HL-60/S4 treated with phorbol 12-myristate 13-acetate at 8.2 ng/mL for 4 days and 3 days (cell line): Measurements from ENCODE around the gene APMAP.

ENCODE experiments used
- in situ Hi-C: fragments of 300-500 bp; cut with MboI; formaldehyde crosslinking; loops from 2 replicates; pipeline ENCODE4 v1.15.0; 2022; ENCODE audit warnings: low sequenced_read_pairs

Gene APMAP

GRCh38 chr20:24991897-24992486, 559 bp downstream of the APMAP start:
- in situ Hi-C loops, result loop anchor here (10.0 to 25.0 kb wide), 2 partner anchors 73 to 420 kb away; partner anchors contain the start of gene GINS1

DNA sequence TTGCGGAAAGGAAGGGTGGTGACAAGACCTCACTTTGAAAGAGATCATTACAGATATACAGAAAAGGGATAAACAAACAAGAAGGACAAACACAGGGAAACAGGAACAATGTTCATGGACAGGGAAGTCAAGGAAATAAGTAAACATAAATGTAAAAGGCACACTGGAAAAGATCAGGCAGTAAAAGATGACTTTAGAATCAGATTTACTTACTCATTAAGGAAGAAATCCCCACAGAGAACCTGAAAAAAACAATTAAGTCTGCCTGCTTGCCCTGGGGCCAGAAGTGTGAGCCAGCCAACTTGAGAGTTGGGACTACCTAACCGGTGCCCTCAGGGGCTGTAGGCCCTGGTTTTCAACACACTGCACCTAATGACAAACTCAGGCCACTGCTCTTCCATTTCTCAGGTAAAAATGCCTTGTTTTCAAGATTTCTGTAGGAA, 1.7 kb downstream of the APMAP start:
- in situ Hi-C loops, result loop anchor here (10.0 to 25.0 kb wide), 2 partner anchors 74 to 421 kb away; partner anchors contain the start of gene GINS1

DNA sequence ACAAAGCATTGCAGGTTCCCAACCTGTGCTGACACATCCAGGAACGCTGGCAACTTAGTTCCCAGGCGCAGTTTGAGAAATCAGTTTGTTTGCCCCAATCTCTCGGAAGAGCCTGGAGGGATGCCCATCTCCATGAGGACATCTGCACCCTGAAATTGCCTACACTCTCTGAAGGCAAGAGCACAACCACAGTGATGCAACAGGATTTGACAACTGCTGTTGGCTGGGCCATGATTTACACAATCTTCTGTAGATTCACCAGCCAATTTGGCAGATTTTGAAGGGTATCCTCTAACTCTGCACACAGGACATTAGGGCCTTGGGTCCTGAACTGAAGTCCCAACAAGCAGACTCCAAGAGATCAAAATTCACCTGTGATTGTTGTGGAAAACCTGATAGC, 3.4 kb downstream of the APMAP start:
- in situ Hi-C loops, result loop anchor here (25.0 kb wide), 1 partner anchor 423 kb away; the partner anchor contains the start of gene GINS1

DNA sequence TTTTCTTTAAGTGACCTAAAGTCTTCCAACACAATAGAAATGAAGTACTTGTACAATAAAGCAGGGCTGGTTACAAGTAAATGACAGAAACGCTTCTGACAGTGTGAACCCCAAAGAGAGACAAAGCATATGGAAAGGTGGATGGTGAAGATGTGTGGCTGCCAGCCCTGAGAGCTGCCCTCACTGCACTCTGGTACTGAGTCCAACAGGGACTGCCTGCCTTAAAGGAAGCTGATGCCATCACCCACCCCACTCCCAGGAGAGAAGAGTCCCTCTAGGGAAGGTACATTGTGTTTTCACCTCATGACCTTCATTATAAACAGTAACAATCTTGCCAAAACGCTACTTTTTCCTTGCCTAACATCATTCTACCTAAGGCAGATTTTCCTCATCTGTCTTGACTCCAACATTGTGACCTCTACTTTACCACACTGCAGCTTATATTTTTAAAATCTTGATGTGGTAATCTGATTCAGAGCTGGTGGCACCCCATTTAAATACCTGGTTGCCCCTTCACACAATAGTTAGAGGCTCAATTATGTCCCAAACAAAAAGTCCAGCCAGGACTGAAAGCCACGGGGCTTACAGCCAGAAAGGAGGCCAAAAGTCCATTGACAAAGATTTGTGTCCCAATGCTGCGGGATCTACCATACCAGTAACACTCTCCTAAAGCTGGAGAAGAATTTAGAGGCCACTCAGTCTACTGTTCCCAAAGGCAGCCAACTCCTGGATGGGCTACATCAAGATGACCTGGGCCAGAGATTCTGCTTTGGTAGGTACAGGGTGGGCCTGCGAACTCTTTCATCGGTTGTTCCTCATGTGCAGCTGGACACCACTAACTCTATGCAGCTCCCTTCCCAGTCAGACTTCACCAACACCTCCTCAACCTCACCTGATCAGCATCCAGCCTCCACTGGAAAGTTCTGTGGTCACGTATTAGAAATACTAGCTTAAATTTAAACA, 4.4 kb downstream of the APMAP start:
- in situ Hi-C loops, result loop anchor here (25.0 kb wide), 1 partner anchor 424 kb away; the partner anchor contains the start of gene GINS1

- in situ Hi-C loops, result loop anchor here (25.0 kb wide), 1 partner anchor 425 kb away; the partner anchor contains the start of gene GINS1
Observed at GRCh38 chr20:24987244-24987643, 5.3 kb downstream of the APMAP start.

DNA sequence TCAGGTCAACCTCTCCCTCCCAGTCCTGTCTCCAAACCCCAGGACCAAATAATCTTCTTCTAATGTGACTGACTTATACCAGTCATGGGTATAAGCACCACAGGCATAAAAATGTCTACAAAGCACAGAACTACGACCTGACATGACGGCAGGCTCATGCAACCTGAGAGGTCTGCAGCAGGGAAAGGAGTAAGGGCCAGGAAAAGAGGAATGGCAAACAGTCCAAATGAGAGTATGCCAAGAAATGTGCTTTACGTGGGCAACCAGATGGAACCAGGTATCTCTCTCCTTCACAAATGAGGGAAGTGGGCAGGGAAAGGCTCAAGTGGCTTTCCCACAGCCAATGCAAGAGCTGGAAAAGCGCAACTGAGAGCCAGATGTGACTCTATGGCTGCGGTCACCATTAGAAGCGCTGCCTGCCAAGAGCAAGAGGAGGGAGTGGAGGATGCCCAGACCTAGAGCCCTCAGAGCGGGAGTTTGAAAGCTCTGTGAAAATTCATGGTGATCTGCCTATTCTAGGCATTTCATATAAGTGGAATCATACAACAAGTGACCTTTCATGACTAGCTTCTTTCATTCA, 6.0 kb downstream of the APMAP start:
- in situ Hi-C loops, result loop anchor here (25.0 kb wide), 1 partner anchor 426 kb away; the partner anchor contains the start of gene GINS1

DNA sequence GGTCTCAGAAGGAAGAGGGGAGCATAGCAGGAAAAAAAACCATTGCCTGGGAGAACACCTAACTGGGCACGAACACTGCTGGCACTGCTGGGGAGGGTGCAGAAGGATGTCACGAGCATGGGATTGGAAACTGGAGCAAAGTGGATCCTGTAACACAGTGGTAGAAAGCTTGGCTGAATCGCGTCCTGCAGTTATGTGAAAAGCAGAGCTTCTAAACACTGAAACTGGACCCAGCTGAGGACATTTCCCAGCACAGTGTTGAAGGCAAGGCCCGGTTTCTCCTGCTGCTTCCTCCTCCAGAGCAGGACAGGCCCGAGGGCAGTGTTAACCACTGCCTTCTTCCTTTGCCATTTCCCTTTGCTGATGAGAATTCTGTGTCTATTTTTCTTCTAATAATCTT, 6.7 kb downstream of the APMAP start:
- in situ Hi-C loops, result loop anchor here (25.0 kb wide), 1 partner anchor 426 kb away; the partner anchor contains the start of gene GINS1

DNA sequence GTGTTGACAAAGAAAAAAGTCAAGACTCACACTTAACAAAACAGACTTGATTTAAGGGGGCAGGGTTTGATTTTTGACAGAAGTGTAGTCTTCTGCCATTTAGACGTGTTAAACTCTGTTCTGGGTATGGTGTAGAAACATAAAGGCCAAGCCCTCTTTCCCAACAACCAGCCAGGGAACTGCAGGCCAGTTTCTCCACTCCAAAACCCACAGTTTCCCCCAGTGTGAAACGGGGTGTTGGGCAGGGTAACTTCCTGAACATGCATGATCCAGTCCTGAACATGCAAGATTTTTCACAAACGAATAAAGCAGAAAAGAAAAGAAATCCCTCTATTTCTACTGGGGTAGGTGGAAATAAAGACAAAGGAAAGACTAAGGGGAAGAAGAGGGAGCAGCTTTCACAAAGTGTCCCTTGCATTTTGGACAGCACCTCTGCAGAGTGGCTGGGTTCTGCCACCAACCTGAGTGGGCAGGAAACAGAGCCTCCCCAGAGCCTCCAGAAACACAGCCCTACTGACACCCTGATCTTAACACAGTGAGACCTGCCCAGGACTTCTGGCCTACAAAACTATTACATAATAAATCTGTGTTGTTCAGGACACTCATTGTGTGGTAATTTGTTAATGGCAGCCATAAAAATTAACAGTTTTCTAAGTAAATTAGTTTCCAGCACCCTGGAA, 7.5 kb downstream of the APMAP start:
- in situ Hi-C loops, result loop anchor here (25.0 kb wide), 1 partner anchor 427 kb away; the partner anchor contains the start of gene GINS1

- in situ Hi-C loops, result loop anchor here (25.0 kb wide), 1 partner anchor 428 kb away; the partner anchor contains the start of gene GINS1
Observed at GRCh38 chr20:24983896-24984295, 8.7 kb downstream of the APMAP start.

DNA sequence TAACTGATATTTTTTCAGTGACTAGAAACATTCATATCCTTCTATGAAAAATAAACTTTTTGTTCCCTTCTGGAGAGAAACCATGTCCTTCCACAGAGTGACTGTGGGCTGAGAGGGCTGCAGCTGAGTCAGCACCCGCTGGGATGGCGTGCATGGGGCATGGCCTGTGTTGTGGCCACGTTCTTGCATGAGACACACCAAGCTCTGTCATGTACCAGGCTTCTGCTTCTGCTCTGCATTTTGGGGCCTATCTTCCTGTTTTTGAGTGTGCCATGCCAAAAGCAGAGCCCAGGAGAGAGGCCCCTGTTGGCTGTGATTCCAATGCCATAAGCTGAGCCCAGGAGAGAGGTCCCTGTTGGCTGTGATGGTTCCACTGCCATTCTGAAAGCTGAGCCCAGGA, 10.8 kb downstream of the APMAP start:
- in situ Hi-C loops, result loop anchor here (25.0 kb wide), 1 partner anchor 431 kb away; the partner anchor contains the start of gene GINS1

- in situ Hi-C loops, result loop anchor here (25.0 kb wide), 1 partner anchor 431 kb away; the partner anchor contains the start of gene GINS1
Observed at GRCh38 chr20:24981282-24981681, 11.3 kb downstream of the APMAP start.

DNA sequence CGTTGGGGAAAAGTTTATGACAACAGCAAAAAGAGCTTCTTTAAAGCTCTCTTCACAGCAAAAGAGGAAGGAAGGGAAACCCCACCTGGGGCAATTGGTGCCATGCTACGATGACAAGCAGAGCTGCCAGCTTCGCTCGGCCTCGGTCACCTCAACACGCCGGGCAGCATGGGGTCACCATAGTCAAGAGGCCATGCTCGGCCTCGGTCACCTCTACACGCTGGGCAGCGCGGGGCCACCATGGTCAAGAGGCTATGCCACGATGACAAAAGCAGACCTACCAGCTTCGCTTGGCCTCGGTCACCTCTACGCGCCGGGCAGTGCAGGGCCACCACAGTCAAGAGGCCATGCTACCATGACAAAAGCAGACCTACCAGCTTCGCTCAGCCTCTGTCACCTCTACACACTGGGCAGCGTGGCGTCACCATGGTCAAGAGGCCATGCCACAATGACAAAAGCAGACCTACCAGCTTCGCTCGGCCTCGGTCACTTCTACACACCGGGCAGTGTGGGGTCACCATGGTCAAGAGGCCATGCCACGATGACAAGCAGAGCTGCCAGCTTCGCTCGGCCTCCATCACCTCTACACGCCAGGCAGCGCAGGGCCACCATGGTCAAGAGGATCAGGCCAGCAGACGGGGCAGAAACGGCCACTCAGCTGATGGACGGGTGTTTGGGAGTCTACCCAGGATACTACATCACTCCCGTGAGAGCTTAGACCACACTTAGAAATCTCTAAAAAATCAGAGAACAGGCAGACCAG, 12.1 kb downstream of the APMAP start:
- in situ Hi-C loops, result loop anchor here (25.0 kb wide), 1 partner anchor 432 kb away; the partner anchor contains the start of gene GINS1

- in situ Hi-C loops, result loop anchor here (25.0 kb wide), 1 partner anchor 433 kb away; the partner anchor contains the start of gene GINS1
Observed at GRCh38 chr20:24979036-24979960, 13.3 kb downstream of the APMAP start.

- in situ Hi-C loops, result loop anchor here (25.0 kb wide), 1 partner anchor 434 kb away; the partner anchor contains the start of gene GINS1
Observed at GRCh38 chr20:24978513-24978912, 14.0 kb downstream of the APMAP start.

DNA sequence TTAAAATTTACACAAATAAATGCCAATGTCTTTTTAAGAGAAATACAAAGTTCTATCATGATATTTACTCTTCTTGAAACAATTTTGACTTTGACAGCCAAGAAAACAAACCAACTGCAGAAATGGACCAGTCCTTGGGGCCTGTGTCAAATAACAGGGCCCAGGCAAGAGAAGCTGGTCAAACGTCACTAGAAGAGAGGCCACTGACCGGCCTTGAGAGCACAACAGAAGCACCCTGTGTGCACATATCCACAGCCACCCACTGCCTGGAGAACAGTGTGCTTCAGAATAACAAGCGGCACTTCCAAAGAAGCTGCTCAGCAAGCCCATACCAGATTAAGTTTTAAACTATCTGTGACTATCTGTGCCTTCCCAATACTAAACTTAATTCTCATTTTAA, 14.8 kb downstream of the APMAP start:
- in situ Hi-C loops, result loop anchor here (25.0 kb wide), 1 partner anchor 435 kb away; the partner anchor contains the start of gene GINS1

DNA sequence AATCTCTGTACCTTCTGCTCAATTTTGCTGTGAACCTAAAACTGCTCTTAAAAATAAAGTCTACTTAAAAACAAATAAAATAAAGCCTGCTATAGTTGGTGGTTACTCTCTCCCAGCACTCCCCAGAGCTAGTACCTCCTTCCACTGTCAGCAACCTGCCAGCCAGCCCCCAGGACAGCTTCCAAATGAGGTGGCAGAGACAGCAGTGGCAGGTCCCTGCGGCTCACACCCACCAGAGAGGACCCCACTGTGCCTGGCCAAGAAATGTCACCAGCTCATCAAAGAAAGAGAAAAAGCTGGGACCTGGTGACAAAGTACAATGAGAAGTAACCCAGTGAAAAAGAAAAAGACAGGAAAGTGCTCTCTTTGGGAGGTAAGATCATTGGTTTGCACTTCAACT, 15.2 kb downstream of the APMAP start:
- in situ Hi-C loops, result loop anchor here (25.0 kb wide), 1 partner anchor 435 kb away; the partner anchor contains the start of gene GINS1

- in situ Hi-C loops, result no loop called here
Observed at GRCh38 chr20:24972341-24972740, 20.2 kb downstream of the APMAP start.
